Liver (tissue), 9 donors: ENCODE data around the gene TRIM45. TPM values are rescaled to one million over a fixed set of nuclear protein-coding genes. Genes with fewer than 3 reads are reported as not detected.

Experiments
- DNase-seq: peaks from one replicate; pipeline ENCODE4 v3.0.0-alpha.2; 2017; ENCODE audit warnings: low spot score
- H3K27ac ChIP-seq, 2 donors: one replicate each; pipeline ENCODE4 v1.7.0; 2013; ENCODE audit warnings: inconsistent platforms in 2 of 2, low read length in 2 of 2, control low read depth in 1 of 2, low read depth in 1 of 2, mild to moderate bottlenecking in 1 of 2
- H3K27me3 ChIP-seq, 4 donors: one replicate each; pipeline versions ENCODE4 v1.6.1 to v1.7.0; 2013; ENCODE audit warnings: low read length in 3 of 4, inconsistent platforms in 1 of 4, mild to moderate bottlenecking in 1 of 4, moderate library complexity in 1 of 4; ENCODE audit not compliant: control insufficient read depth in 4 of 4, insufficient read depth in 4 of 4
- H3K36me3 ChIP-seq, 4 donors: one replicate each; pipeline versions ENCODE4 v1.6.1 to v1.7.0; 2013; ENCODE audit warnings: low read length in 3 of 4, mild to moderate bottlenecking in 3 of 4, low read depth in 1 of 4, moderate library complexity in 1 of 4; ENCODE audit not compliant: control insufficient read depth in 4 of 4, insufficient read depth in 3 of 4
- H3K4me1 ChIP-seq, 4 donors: one replicate each; pipeline versions ENCODE4 v1.6.1 to v1.7.0; 2013; ENCODE audit warnings: low read length in 3 of 4, mild to moderate bottlenecking in 3 of 4, moderate library complexity in 1 of 4; ENCODE audit not compliant: control insufficient read depth in 4 of 4, insufficient read depth in 4 of 4
- H3K4me3 ChIP-seq, 3 donors: one replicate each; pipeline versions ENCODE4 v1.6.1 to v1.7.0; 2013; ENCODE audit warnings: low read length in 3 of 3, control low read depth in 1 of 3, low read depth in 1 of 3, mild to moderate bottlenecking in 1 of 3
- H3K9ac ChIP-seq, 2 donors: one replicate each; pipeline ENCODE4 v1.7.0; 2013; ENCODE audit warnings: low read length in 2 of 2, mild to moderate bottlenecking in 2 of 2, moderate library complexity in 2 of 2, control low read depth in 1 of 2, low read depth in 1 of 2
- H3K9me3 ChIP-seq, 4 donors: one replicate each; pipeline versions ENCODE4 v1.6.1 to v1.7.0; 2013; ENCODE audit warnings: low read length in 3 of 4; ENCODE audit not compliant: control insufficient read depth in 4 of 4
- EGR1 ChIP-seq, 2 donors: IDR thresholded peaks; 2 replicates each; pipeline ENCODE4 v1.6.1; 2016 to 2018; ENCODE audit warnings: antibody characterized with exemption in 2 of 2, low read depth in 2 of 2
- FOXA1 ChIP-seq: IDR thresholded peaks from 2 replicates; pipeline ENCODE4 v1.6.1; 2016; ENCODE audit warnings: antibody characterized with exemption
- FOXA2 ChIP-seq: IDR thresholded peaks from 2 replicates; pipeline ENCODE4 v1.6.1; 2016; ENCODE audit warnings: antibody characterized with exemption
- GABPA ChIP-seq, 2 donors: IDR thresholded peaks in 1 of 2; conservative IDR thresholded peaks in 1 of 2; 2 replicates each; pipeline ENCODE4 v1.6.1; 2016; ENCODE audit warnings: antibody characterized with exemption in 2 of 2, mild to moderate bottlenecking in 1 of 2, moderate library complexity in 1 of 2
- HNF4A ChIP-seq, 2 donors: conservative IDR thresholded peaks; 2 replicates each; pipeline ENCODE4 v1.6.1; 2016; ENCODE audit warnings: antibody characterized with exemption in 2 of 2, mild to moderate bottlenecking in 2 of 2
- RAD21 ChIP-seq, 2 donors: IDR thresholded peaks; 2 replicates each; pipeline ENCODE4 v1.6.1; 2016; ENCODE audit warnings: antibody characterized with exemption in 2 of 2, mild to moderate bottlenecking in 2 of 2
- RXRA ChIP-seq, 2 donors: IDR thresholded peaks; 2 replicates each; pipeline ENCODE4 v1.6.1; 2017 to 2018; ENCODE audit warnings: antibody characterized with exemption in 2 of 2, mild to moderate bottlenecking in 1 of 2
- SP1 ChIP-seq: IDR thresholded peaks from 2 replicates; pipeline ENCODE4 v1.6.1; 2018; ENCODE audit warnings: antibody characterized with exemption, mild to moderate bottlenecking
- TAF1 ChIP-seq: conservative IDR thresholded peaks from 2 replicates; pipeline ENCODE4 v1.6.1; 2016; ENCODE audit warnings: antibody characterized with exemption, mild to moderate bottlenecking
- YY1 ChIP-seq: IDR thresholded peaks from 2 replicates; pipeline ENCODE4 v1.6.1; 2016; ENCODE audit warnings: antibody characterized with exemption, mild to moderate bottlenecking
- WGBS: extraction: QIAGEN DNeasy Blood & Tissue Kit; methylation state at CpG from one replicate; pipeline ENCODE4 v1.1.7; 2013; 5-methylcytosine and 5-hydroxymethylcytosine counted together
- polyA plus RNA-seq, 2 donors: library from polyadenylated mRNA; stranded (reverse) in 1 of 2; unstranded in 1 of 2; fragments of 200-250 nt in 1 of 2; fragments of >200 nt in 1 of 2; fragmentation: Nextera tagmentation in 1 of 2; extraction: Ambion mirVana in 1 of 2; gene quantifications; one replicate each; pipeline versions ENCODE4 v1.2.1 to v1.2.3, GENCODE V29; 2013 to 2015
- total RNA-seq, 2 donors: library from RNA; depleted of rRNA; stranded (reverse); fragments of >200 nt; gene quantifications; one replicate each; pipeline ENCODE4 v1.2.3, GENCODE V29; 2014
- TF ChIP-seq, protein P1 (sequence below): IDR thresholded peaks from 2 replicates; pipeline ENCODE4 v1.6.1; 2016; ENCODE audit warnings: antibody characterized with exemption
- TF ChIP-seq, protein P2 (sequence below): IDR thresholded peaks from 2 replicates; pipeline ENCODE4 v1.6.1; 2016; ENCODE audit warnings: antibody characterized with exemption
- TF ChIP-seq, protein P3 (sequence below): fragments of 150-350 bp; IDR thresholded peaks from 2 replicates; pipeline ENCODE4 v1.5.1; 2017; ENCODE audit warnings: improper control_type of control experiment, low read depth, low read length; ENCODE audit not compliant: missing input control
- TF ChIP-seq, protein P4 (sequence below): IDR thresholded peaks from 2 replicates; pipeline ENCODE4 v1.6.1; 2016; ENCODE audit warnings: antibody characterized with exemption
- TF ChIP-seq, protein P5 (sequence below): IDR thresholded peaks from 2 replicates; pipeline ENCODE4 v1.6.1; 2016; ENCODE audit warnings: antibody characterized with exemption, mild to moderate bottlenecking
- donor health status: healthy.
- donor health status: healthy.
- donor health status: healthy.
- donor health status: healthy.
- donor health status: healthy.

Gene TRIM45
- total and polyA plus RNA-seq, 4 donors, result 0.28 to 1.5 (median 0.52) TPM

DNA sequence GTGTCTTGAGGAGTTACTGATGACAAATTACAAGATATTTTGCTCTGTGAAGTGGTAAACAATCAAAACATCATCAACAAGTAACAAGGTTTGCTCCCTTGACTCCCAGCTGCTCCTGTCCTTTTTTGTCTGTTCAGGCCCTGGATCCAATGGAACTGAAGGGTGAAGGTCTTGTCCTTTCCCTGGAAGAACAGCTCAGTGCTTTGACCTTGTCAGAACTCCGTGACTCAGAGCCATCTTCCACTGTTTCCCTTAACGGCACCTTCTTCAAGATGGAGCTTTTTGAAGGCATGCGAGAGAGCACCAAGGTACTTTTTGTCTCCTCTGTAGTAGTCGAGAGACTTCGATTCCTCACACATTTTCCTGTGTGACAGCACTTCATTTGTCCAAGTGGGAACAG lies 29.0 kb downstream of the TRIM45 start:
- WGBS, result 92% methylated on average over 5 of the region's 5 CpGs
- no peaks in the 10 kb centered on the region for H3K9me3 ChIP-seq
- no peak overlapping the region for H3K27ac ChIP-seq
- no peak overlapping the region for H3K4me3 ChIP-seq
- no peaks in the 10 kb centered on the region for H3K4me1 ChIP-seq
- H3K36me3 ChIP-seq, result peaks cover 3 to 14% (median 9%) of the 10 kb centered on the region in 4 donors
- H3K27me3 ChIP-seq, result no peaks in the 10 kb centered on the region
- no peak overlapping the region for H3K9ac ChIP-seq
- no peak for DNase-seq
- TF ChIP-seq RAD21 (IDR thresholded peaks at IDR 0.05) (no peak), YY1 (no peak), RXRA (IDR thresholded peaks at IDR 0.05) (no peak), GABPA (IDR thresholded peaks at IDR 0.05 in 1 of 2, conservative IDR thresholded peaks at IDR 0.05 in 1 of 2) (no peak), TAF1 (no peak), HNF4A (conservative IDR thresholded peaks at IDR 0.05) (no peak), SP1 (no peak), FOXA1 (no peak), FOXA2 (no peak), EGR1 (IDR thresholded peaks at IDR 0.05; ENCODE audit: low read depth in 2 of 2) (no peak)
- TF ChIP-seq, protein P1, sequence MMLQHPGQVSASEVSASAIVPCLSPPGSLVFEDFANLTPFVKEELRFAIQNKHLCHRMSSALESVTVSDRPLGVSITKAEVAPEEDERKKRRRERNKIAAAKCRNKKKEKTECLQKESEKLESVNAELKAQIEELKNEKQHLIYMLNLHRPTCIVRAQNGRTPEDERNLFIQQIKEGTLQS, result no peak
- TF ChIP-seq, protein P2, sequence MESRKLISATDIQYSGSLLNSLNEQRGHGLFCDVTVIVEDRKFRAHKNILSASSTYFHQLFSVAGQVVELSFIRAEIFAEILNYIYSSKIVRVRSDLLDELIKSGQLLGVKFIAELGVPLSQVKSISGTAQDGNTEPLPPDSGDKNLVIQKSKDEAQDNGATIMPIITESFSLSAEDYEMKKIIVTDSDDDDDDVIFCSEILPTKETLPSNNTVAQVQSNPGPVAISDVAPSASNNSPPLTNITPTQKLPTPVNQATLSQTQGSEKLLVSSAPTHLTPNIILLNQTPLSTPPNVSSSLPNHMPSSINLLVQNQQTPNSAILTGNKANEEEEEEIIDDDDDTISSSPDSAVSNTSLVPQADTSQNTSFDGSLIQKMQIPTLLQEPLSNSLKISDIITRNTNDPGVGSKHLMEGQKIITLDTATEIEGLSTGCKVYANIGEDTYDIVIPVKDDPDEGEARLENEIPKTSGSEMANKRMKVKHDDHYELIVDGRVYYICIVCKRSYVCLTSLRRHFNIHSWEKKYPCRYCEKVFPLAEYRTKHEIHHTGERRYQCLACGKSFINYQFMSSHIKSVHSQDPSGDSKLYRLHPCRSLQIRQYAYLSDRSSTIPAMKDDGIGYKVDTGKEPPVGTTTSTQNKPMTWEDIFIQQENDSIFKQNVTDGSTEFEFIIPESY, result no peak
- TF ChIP-seq, protein P3, sequence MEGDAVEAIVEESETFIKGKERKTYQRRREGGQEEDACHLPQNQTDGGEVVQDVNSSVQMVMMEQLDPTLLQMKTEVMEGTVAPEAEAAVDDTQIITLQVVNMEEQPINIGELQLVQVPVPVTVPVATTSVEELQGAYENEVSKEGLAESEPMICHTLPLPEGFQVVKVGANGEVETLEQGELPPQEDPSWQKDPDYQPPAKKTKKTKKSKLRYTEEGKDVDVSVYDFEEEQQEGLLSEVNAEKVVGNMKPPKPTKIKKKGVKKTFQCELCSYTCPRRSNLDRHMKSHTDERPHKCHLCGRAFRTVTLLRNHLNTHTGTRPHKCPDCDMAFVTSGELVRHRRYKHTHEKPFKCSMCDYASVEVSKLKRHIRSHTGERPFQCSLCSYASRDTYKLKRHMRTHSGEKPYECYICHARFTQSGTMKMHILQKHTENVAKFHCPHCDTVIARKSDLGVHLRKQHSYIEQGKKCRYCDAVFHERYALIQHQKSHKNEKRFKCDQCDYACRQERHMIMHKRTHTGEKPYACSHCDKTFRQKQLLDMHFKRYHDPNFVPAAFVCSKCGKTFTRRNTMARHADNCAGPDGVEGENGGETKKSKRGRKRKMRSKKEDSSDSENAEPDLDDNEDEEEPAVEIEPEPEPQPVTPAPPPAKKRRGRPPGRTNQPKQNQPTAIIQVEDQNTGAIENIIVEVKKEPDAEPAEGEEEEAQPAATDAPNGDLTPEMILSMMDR, result no peak
- TF ChIP-seq, protein P4, sequence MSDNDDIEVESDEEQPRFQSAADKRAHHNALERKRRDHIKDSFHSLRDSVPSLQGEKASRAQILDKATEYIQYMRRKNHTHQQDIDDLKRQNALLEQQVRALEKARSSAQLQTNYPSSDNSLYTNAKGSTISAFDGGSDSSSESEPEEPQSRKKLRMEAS, result no peak
- TF ChIP-seq, protein P5, sequence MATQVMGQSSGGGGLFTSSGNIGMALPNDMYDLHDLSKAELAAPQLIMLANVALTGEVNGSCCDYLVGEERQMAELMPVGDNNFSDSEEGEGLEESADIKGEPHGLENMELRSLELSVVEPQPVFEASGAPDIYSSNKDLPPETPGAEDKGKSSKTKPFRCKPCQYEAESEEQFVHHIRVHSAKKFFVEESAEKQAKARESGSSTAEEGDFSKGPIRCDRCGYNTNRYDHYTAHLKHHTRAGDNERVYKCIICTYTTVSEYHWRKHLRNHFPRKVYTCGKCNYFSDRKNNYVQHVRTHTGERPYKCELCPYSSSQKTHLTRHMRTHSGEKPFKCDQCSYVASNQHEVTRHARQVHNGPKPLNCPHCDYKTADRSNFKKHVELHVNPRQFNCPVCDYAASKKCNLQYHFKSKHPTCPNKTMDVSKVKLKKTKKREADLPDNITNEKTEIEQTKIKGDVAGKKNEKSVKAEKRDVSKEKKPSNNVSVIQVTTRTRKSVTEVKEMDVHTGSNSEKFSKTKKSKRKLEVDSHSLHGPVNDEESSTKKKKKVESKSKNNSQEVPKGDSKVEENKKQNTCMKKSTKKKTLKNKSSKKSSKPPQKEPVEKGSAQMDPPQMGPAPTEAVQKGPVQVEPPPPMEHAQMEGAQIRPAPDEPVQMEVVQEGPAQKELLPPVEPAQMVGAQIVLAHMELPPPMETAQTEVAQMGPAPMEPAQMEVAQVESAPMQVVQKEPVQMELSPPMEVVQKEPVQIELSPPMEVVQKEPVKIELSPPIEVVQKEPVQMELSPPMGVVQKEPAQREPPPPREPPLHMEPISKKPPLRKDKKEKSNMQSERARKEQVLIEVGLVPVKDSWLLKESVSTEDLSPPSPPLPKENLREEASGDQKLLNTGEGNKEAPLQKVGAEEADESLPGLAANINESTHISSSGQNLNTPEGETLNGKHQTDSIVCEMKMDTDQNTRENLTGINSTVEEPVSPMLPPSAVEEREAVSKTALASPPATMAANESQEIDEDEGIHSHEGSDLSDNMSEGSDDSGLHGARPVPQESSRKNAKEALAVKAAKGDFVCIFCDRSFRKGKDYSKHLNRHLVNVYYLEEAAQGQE, result no peak

DNA sequence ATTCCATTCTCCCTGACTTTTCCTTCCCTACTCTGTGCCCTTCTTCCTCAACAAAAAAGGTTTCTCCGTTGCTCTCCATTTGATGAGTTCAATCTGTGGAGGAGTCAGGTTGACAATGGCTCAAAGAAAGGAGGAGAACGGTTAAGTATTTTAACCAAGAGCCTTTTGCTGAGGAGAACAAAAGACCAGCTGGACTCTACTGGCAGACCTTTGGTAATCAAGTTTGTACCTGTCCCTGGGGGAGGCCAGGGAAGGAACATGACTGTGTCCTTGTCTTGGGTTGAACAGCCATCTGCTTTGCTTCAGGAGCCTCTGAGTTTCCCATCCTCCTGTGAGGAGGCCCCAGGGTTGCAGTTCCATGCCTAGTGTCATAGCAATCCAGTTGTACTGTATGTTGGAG lies 31.6 kb downstream of the TRIM45 start:
- Histone ChIP-seq H3K27me3 (no peaks in the 10 kb centered on the region), H3K4me3 (no peak overlapping the region), H3K36me3 (peaks cover 3 to 12% (median 6%) of the 10 kb centered on the region in 4 donors), H3K4me1 (no peaks in the 10 kb centered on the region), H3K27ac (no peak overlapping the region), H3K9me3 (no peaks in the 10 kb centered on the region), H3K9ac (no peak overlapping the region)
- DNase-seq, result no peak
- 99% methylated on average over 2 of the region's 2 CpGs for WGBS
- TF ChIP-seq, protein P5, result no peak
- TF ChIP-seq, protein P3, result no peak
- TF ChIP-seq, protein P2, result no peak
- TF ChIP-seq, protein P4, result no peak
- no peak for TF ChIP-seq FOXA2
